GM21619 (cell line): Measurements from ENCODE around the gene RIMBP2.

Experiments
- ATAC-seq: cut with Tn5 transposase; IDR thresholded peaks from one replicate; pipeline ENCODE4 v1.9.1; 2021; ENCODE audit not compliant: unreplicated experiment

The RIMBP2 gene

GRCh38 chr12:130351326-130351725 is 364.8 kb downstream of the RIMBP2 start:
- ATAC-seq = no peak

- ATAC-seq = no peak
Measured at GRCh38 chr12:130350715-130351114, 365.4 kb downstream of the RIMBP2 start.

- ATAC-seq = no peak
Measured at GRCh38 chr12:130347588-130347987, 368.5 kb downstream of the RIMBP2 start.
